Upper lobe of left lung (tissue), 6 donors: ENCODE measurements around the gene EGFLAM. TPM values are rescaled to one million over a fixed set of nuclear protein-coding genes. Genes with fewer than 3 reads are reported as not detected.
A peak's percentile ranks its signal among the peaks of the same experiment; 100 is the strongest.

Experiments
- ATAC-seq, 2 donors: fragments of 200-7000 bp; cut with Tn5 transposase; one replicate each; pipeline ENCODE4 v1.9.1; 2022; ENCODE audit warnings: mild to moderate bottlenecking in 2 of 2, moderate library complexity in 2 of 2; ENCODE audit not compliant: low FRiP score in 2 of 2
- DNase-seq, 2 donors: peaks; one replicate each; pipeline ENCODE4 v3.0.0-alpha.2; 2019 to 2020
- H3K27ac ChIP-seq, 4 donors: fragments of 200-600 bp; sonication (generic); one replicate each; pipeline ENCODE4 v1.5.1; 2016 to 2019
- H3K27me3 ChIP-seq, 4 donors: fragments of 200-600 bp; sonication (generic); one replicate each; pipeline ENCODE4 v1.5.1; 2017 to 2019
- H3K36me3 ChIP-seq, 4 donors: fragments of 200-600 bp; sonication (generic); one replicate each; pipeline ENCODE4 v1.5.1; 2016 to 2019
- H3K4me1 ChIP-seq, 4 donors: fragments of 200-600 bp; sonication (generic); one replicate each; pipeline ENCODE4 v1.5.1; 2018 to 2019
- H3K4me3 ChIP-seq, 4 donors: fragments of 200-600 bp; sonication (generic); one replicate each; pipeline ENCODE4 v1.5.1; 2017 to 2019; ENCODE audit warnings: mild to moderate bottlenecking in 2 of 4, moderate library complexity in 1 of 4
- H3K9me3 ChIP-seq, 4 donors: fragments of 200-600 bp; sonication (generic); one replicate each; pipeline ENCODE4 v1.5.1; 2018 to 2019
- EP300 ChIP-seq, 4 donors: sonication (generic); formaldehyde crosslinking; IDR thresholded peaks; one replicate each; pipeline ENCODE4 v1.5.1; 2017; ENCODE audit warnings: antibody characterized with exemption in 4 of 4, control low read depth in 2 of 4
- POLR2A ChIP-seq, 4 donors: fragments of 450-650 bp; IDR thresholded peaks; one replicate each; pipeline ENCODE4 v1.5.1; 2016 to 2017; ENCODE audit warnings: antibody characterized with exemption in 4 of 4, mild to moderate bottlenecking in 2 of 4
- POLR2AphosphoS5 ChIP-seq, 2 donors: sonication (generic); formaldehyde crosslinking; IDR thresholded peaks; one replicate each; pipeline ENCODE4 v1.5.1; 2017; ENCODE audit warnings: antibody characterized with exemption in 2 of 2
- whole genome bisulfite sequencing, 2 donors: methylation state at CpG; one replicate each; pipeline ENCODE4 v1.1.5; 2017 to 2018; 5-methylcytosine and 5-hydroxymethylcytosine counted together
- total RNA-seq, 6 donors: library from RNA; depleted of rRNA in 4 of 6; stranded (reverse); fragments of >200 nt in 4 of 6; gene quantifications; one replicate each; pipeline versions ENCODE4 v1.1.0 to v1.2.1, GENCODE V29; 2016 to 2021
- TF ChIP-seq, protein P1 (sequence below), 6 experiments: fragments of 450-650 bp in 4 of 6; fragments of 200-600 bp in 2 of 6; sonication (generic) in 2 of 6; IDR thresholded peaks; one replicate each; pipeline ENCODE4 v1.5.1; 2016 to 2019; ENCODE audit warnings: antibody characterized with exemption in 6 of 6
- donor health status: DM: no; HTN: no; CAD: no; lungs with moderate emphysema.
- donor health status: DM: no; HTN: yes; CAD: no; lungs with severe emphysema.

Gene EGFLAM
- total RNA-seq, 6 donors from 2014 or later: 0.22 to 5.2 (median 1.6) TPM; not detected in 2

- Histone ChIP-seq H3K27me3 (no peaks in the 10 kb centered on the region), H3K9me3 (no peaks in the 10 kb centered on the region), H3K36me3 (no peaks in the 10 kb centered on the region), H3K4me1 (peaks cover 0 to 4% (median 1%) of the 10 kb centered on the region in 4 donors), H3K27ac (peak overlapping the region in 1 of 4 donors; percentile 19), H3K4me3 (peak overlapping the region in 2 of 4 donors; percentile 10 to 17)
- 79 to 82% methylated on average over 22 to 23 of the region's 24 CpGs for WGBS, 2 donors
- TF ChIP-seq POLR2AphosphoS5 (IDR thresholded peaks at IDR 0.05) (no peak), POLR2A (IDR thresholded peaks at IDR 0.05) (no peak), EP300 (IDR thresholded peaks at IDR 0.05) (no peak)
- TF ChIP-seq, protein P1, sequence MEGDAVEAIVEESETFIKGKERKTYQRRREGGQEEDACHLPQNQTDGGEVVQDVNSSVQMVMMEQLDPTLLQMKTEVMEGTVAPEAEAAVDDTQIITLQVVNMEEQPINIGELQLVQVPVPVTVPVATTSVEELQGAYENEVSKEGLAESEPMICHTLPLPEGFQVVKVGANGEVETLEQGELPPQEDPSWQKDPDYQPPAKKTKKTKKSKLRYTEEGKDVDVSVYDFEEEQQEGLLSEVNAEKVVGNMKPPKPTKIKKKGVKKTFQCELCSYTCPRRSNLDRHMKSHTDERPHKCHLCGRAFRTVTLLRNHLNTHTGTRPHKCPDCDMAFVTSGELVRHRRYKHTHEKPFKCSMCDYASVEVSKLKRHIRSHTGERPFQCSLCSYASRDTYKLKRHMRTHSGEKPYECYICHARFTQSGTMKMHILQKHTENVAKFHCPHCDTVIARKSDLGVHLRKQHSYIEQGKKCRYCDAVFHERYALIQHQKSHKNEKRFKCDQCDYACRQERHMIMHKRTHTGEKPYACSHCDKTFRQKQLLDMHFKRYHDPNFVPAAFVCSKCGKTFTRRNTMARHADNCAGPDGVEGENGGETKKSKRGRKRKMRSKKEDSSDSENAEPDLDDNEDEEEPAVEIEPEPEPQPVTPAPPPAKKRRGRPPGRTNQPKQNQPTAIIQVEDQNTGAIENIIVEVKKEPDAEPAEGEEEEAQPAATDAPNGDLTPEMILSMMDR (IDR thresholded peaks at IDR 0.05): no peak
- DNase-seq: peak; percentile 43 to 76
- peak in 1 of 2 donors; percentile 29 for ATAC-seq
Measured at GRCh38 chr5:38445374-38446028, 187.1 kb downstream of the EGFLAM start.

- H3K27me3 ChIP-seq: no peaks in the 10 kb centered on the region
- WGBS, 2 donors: 85 to 87% methylated on average over 18 to 21 of the region's 21 CpGs
Measured at GRCh38 chr5:38446029-38446522, 187.7 kb downstream of the EGFLAM start.

DNA sequence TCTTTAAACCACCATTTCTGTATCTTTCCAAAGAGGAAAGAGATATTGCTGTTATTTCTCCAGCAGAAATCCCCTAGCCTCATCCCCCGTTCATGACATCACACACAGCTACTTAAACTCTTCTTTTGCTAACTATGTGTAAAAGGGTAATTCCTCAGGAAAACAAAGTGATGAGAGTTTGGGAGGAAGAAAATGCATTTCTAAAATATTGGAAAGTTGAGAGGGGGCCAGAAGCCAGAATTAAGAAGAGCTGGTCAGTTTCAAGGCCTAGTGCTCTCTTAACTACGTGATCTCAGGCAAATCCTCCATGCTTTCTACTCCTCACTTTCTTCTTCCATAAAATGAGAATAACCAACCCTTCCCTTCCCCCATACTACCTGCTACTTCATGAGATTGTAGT, 188.7 kb downstream of the EGFLAM start:
- H3K27ac ChIP-seq: no peak overlapping the region

More at GRCh38 chr5:38446029-38446522, 187.7 kb downstream of the EGFLAM start:
- Histone ChIP-seq H3K27ac (peak overlapping the region in 1 of 4 donors; percentile 19), H3K4me1 (peaks cover 0 to 4% (median 1%) of the 10 kb centered on the region in 4 donors), H3K9me3 (no peaks in the 10 kb centered on the region), H3K4me3 (peak overlapping the region in 2 of 4 donors; percentile 10 to 17), H3K36me3 (no peaks in the 10 kb centered on the region)
- ATAC-seq (no peak), DNase-seq (no peak)
- no peak for TF ChIP-seq POLR2A (IDR thresholded peaks at IDR 0.05)
- no peak for TF ChIP-seq POLR2AphosphoS5 (IDR thresholded peaks at IDR 0.05)
- TF ChIP-seq, protein P1 (IDR thresholded peaks at IDR 0.05): no peak
- no peak for TF ChIP-seq EP300 (IDR thresholded peaks at IDR 0.05)

DNA sequence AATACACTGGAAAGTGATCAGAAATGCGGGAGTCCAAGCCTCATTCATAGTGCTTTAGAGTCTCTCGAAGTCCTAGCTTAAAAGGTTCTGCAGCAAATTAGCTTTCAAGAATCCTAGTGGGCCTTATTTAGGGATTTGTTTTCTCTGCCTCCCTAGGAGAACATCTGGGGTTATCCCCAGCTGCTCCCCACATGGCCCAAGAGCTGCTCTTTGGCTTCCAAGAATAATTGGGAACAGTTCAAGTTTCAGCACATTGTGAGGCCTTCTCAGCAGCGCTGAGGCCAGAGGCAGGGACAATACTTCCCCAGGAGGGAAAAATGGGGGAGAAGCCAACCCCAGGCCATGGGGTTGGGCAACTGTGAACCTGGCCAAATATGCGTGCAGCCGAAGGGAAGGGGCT, 189.4 kb downstream of the EGFLAM start:
- ATAC-seq (no peak), DNase-seq (no peak)
- Histone ChIP-seq H3K4me1 (peaks cover 0 to 4% (median 1%) of the 10 kb centered on the region in 4 donors), H3K9me3 (no peaks in the 10 kb centered on the region), H3K4me3 (no peak overlapping the region), H3K27ac (peak overlapping the region in 1 of 4 donors; percentile 13), H3K36me3 (no peaks in the 10 kb centered on the region), H3K27me3 (no peaks in the 10 kb centered on the region)
- TF ChIP-seq POLR2A (IDR thresholded peaks at IDR 0.05): no peak
- TF ChIP-seq EP300 (IDR thresholded peaks at IDR 0.05): no peak
- TF ChIP-seq, protein P1 (IDR thresholded peaks at IDR 0.05): no peak
- no peak for TF ChIP-seq POLR2AphosphoS5 (IDR thresholded peaks at IDR 0.05)
- WGBS, 2 donors: 52 to 68% methylated on average over 5 of the region's 5 CpGs

More for the DNA sequence above, 188.7 kb downstream of the EGFLAM start:
- no peaks in the 10 kb centered on the region for H3K27me3 ChIP-seq
- ATAC-seq (no peak), DNase-seq (no peak)
- no peak for TF ChIP-seq POLR2A (IDR thresholded peaks at IDR 0.05)
- TF ChIP-seq, protein P1 (IDR thresholded peaks at IDR 0.05): no peak
- TF ChIP-seq EP300 (IDR thresholded peaks at IDR 0.05): no peak
- no peak for TF ChIP-seq POLR2AphosphoS5 (IDR thresholded peaks at IDR 0.05)
- 85 to 87% methylated on average over 2 of the region's 2 CpGs for WGBS, 2 donors
- H3K9me3 ChIP-seq: no peaks in the 10 kb centered on the region
- no peaks in the 10 kb centered on the region for H3K36me3 ChIP-seq
- no peak overlapping the region for H3K4me3 ChIP-seq
- H3K4me1 ChIP-seq: peaks cover 0 to 4% (median 1%) of the 10 kb centered on the region in 4 donors
